ENCODE measurements around the gene CLCN5.

CLCN5 gene

DNA sequence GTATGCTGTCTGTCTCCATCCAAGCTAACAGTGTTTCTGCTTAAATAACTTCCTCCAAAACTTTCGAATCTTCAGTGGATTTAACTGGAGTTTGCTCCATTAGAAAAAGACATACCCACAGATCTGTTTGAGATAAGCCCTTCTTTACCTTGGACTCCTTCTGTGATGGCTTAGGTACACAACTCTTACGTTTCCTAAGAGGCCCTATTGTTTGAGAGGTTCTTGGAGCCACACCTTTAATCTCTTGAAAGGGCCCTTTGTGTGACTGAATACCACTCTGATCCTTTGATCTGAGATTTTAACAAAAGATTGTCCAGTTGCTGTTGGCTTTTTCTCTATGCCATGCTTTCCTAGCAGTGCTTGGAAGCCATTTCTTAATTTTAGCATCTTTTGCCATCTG, 185.9 kb downstream of the CLCN5 start:
- in situ Hi-C loops (cut with HindIII; ENCODE audit: low pct_ligation_motif_present, low sequenced_read_pairs): no loop called here
- Histone ChIP-seq H3K27me3 (replicated peaks) (no peaks in the 10 kb centered on the region), H3K27ac (no peak overlapping the region), H3K36me3 (replicated peaks) (no peaks in the 10 kb centered on the region), H3K4me3 (ENCODE audit: low read depth, low read length) (no peak overlapping the region)
- DNase-seq: no peak
- TF ChIP-seq, protein P1, sequence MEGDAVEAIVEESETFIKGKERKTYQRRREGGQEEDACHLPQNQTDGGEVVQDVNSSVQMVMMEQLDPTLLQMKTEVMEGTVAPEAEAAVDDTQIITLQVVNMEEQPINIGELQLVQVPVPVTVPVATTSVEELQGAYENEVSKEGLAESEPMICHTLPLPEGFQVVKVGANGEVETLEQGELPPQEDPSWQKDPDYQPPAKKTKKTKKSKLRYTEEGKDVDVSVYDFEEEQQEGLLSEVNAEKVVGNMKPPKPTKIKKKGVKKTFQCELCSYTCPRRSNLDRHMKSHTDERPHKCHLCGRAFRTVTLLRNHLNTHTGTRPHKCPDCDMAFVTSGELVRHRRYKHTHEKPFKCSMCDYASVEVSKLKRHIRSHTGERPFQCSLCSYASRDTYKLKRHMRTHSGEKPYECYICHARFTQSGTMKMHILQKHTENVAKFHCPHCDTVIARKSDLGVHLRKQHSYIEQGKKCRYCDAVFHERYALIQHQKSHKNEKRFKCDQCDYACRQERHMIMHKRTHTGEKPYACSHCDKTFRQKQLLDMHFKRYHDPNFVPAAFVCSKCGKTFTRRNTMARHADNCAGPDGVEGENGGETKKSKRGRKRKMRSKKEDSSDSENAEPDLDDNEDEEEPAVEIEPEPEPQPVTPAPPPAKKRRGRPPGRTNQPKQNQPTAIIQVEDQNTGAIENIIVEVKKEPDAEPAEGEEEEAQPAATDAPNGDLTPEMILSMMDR (IDR thresholded peaks at IDR 0.05; ENCODE audit: low read depth, low read length, missing control alignments): no peak

DNA sequence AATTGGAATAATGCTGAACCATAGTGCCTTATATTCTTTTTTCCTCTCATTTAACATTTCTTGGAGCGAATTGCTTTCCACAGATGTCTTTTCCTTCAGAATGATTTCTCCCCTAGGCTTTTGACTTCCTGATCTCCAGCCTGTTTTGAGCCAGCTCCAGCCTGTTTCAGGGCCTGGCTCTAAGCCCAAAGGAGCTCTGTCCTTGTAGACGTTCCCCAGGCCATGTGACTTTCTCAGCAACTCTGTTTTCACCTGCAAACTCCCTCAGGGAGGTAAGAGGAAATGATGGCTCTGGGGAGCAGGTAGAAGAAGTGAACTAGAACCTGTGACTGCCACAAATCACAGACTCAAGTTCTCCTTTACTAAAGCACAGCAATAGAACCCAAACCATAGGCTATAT, 189.3 kb downstream of the CLCN5 start:
- no peak for DNase-seq
- TF ChIP-seq, protein P1 (IDR thresholded peaks at IDR 0.05; ENCODE audit: low read depth, low read length, missing control alignments): no peak
- in situ Hi-C loops (cut with HindIII; ENCODE audit: low pct_ligation_motif_present, low sequenced_read_pairs): no loop called here

DNA sequence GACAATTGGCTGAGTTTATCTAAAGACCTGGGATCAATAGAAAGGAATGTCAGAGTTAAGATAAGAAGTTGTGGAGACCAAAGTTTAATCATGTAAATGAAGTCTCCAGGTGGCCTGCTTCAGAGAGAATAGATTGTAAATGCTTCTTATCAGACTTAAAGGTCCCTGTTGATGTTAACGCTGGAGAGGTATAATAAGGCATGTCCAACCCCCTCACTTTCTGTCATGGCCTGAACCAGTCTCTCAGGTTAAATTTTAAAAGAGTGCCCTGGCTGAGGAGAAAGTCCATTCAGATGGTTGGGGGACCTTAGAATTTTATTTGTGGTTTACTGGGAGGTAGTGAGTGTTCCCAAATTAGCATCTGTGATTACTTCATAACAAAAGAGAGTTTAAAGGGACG, 191.7 kb downstream of the CLCN5 start:
- TF ChIP-seq, protein P1 (IDR thresholded peaks at IDR 0.05; ENCODE audit: low read depth, low read length, missing control alignments): no peak

More for the DNA sequence above, 189.3 kb downstream of the CLCN5 start:
- no peaks in the 10 kb centered on the region for H3K27me3 ChIP-seq (replicated peaks)
- no peaks in the 10 kb centered on the region for H3K36me3 ChIP-seq (replicated peaks)
- no peak overlapping the region for H3K27ac ChIP-seq
- no peak overlapping the region for H3K4me3 ChIP-seq (ENCODE audit: low read depth, low read length)

DNA sequence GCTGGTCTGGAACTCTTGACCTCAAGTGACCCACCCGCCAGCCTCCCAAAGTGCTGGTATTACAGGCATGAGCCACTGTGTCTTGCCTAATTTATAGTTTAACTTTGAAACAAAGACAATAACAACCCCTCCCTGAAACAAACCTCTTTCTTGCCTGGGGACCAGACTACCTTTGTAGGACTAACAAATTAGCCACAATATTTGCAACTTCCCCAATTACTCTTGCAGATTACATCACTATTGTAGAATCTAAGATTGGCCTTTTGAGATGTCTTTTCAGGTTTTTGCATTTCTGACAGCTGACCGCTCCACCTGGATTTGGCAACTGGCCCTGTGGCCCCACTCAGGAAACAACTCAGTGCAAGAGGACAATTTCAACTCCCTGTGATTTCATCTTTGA, 193.6 kb downstream of the CLCN5 start:
- no peak for DNase-seq
- Histone ChIP-seq H3K27me3 (replicated peaks) (no peaks in the 10 kb centered on the region), H3K4me3 (ENCODE audit: low read depth, low read length) (no peak overlapping the region), H3K27ac (no peak overlapping the region), H3K36me3 (replicated peaks) (no peaks in the 10 kb centered on the region)
- TF ChIP-seq, protein P1 (IDR thresholded peaks at IDR 0.05; ENCODE audit: low read depth, low read length, missing control alignments): no peak
- in situ Hi-C loops (cut with HindIII; ENCODE audit: low pct_ligation_motif_present, low sequenced_read_pairs): no loop called here

More for the DNA sequence above, 191.7 kb downstream of the CLCN5 start:
- Histone ChIP-seq H3K36me3 (replicated peaks) (no peaks in the 10 kb centered on the region), H3K27me3 (replicated peaks) (no peaks in the 10 kb centered on the region), H3K27ac (no peak overlapping the region), H3K4me3 (ENCODE audit: low read depth, low read length) (no peak overlapping the region)
- DNase-seq: no peak
- in situ Hi-C loops (cut with HindIII; ENCODE audit: low pct_ligation_motif_present, low sequenced_read_pairs): no loop called here

DNA sequence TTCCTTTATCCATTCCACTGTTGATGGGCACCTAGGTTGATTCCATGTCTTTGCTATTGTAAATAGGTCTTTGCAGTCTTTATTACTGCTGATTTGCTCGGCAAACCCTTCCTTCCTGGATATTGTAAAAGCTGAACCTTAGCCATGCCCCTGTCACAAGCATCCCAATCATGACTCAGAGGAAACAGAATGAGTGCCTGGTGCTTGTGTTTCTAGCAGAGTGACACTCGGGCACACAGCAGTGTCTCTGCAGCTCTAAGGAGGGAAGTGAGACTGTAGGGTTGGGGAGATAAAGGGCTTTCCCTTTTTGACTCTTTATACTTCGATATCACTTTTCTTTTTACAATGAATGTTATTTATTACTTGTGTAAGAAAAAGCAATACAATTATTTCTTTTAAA, 195.1 kb downstream of the CLCN5 start:
- in situ Hi-C loops (cut with HindIII; ENCODE audit: low pct_ligation_motif_present, low sequenced_read_pairs): no loop called here
- no peaks in the 10 kb centered on the region for H3K36me3 ChIP-seq (replicated peaks)
- H3K4me3 ChIP-seq (ENCODE audit: low read depth, low read length): no peak overlapping the region
- TF ChIP-seq, protein P1 (IDR thresholded peaks at IDR 0.05; ENCODE audit: low read depth, low read length, missing control alignments): no peak
- no peaks in the 10 kb centered on the region for H3K27me3 ChIP-seq (replicated peaks)
- DNase-seq: no peak
- no peak overlapping the region for H3K27ac ChIP-seq

DNA sequence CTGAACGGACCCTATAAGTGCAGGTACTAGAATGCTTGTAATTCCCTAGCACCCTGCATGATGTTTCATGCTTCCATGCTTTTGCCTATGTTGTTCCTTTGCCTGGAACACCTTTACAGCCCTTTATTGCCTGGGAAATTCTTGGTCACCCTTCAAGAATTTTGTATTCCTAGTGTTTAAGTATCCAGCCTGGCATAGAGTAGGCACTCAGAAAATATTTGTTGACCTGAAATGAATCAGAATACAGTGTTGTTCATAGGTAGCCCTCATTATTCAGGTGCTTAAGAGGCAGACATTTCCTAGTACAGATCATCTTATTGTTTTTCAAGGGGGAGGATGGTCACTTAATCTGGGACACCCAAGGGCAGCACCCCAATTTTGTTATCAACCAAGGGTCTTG, 203.1 kb downstream of the CLCN5 start:
- no peaks in the 10 kb centered on the region for H3K36me3 ChIP-seq (replicated peaks)
- DNase-seq: no peak
- H3K4me3 ChIP-seq (ENCODE audit: low read depth, low read length): no peak overlapping the region
- no peak overlapping the region for H3K27ac ChIP-seq
- in situ Hi-C loops (cut with HindIII; ENCODE audit: low pct_ligation_motif_present, low sequenced_read_pairs): no loop called here
- TF ChIP-seq, protein P1 (IDR thresholded peaks at IDR 0.05; ENCODE audit: low read depth, low read length, missing control alignments): no peak
- no peaks in the 10 kb centered on the region for H3K27me3 ChIP-seq (replicated peaks)
